Esophagus muscularis mucosa (tissue), 4 donors: Measurements from ENCODE around the gene DCLK2. TPM values are rescaled to one million over a fixed set of nuclear protein-coding genes. Genes with fewer than 3 reads are reported as not detected.

Source experiments
- DNase-seq: peaks from one replicate; pipeline ENCODE4 v3.0.0-alpha.2; 2017; ENCODE audit errors: extremely low spot score
- H3K27ac ChIP-seq, 4 donors: fragments of 200-600 bp; sonication (generic); replicated peaks in 1 of 4; 1 replicate in 3 of 4; 2 replicates in 1 of 4; pipeline ENCODE4 v1.5.1; 2016 to 2019; ENCODE audit warnings: mild to moderate bottlenecking in 1 of 4
- H3K27me3 ChIP-seq, 4 donors: fragments of 200-600 bp; sonication (generic); one replicate each; pipeline versions ENCODE4 v1.5.1 to v1.6.0; 2016 to 2019
- H3K36me3 ChIP-seq, 4 donors: fragments of 200-600 bp; sonication (generic); one replicate each; pipeline ENCODE4 v1.5.1; 2016 to 2019
- H3K4me1 ChIP-seq, 4 donors: fragments of 200-600 bp; sonication (generic); one replicate each; pipeline ENCODE4 v1.5.1; 2016 to 2019
- H3K4me3 ChIP-seq, 4 donors: fragments of 200-600 bp; sonication (generic); 1 replicate in 2 of 4; 2 replicates in 2 of 4; pipeline ENCODE4 v1.5.1; 2016 to 2019; ENCODE audit warnings: mild to moderate bottlenecking in 4 of 4, moderate library complexity in 1 of 4
- H3K9me3 ChIP-seq, 4 donors: fragments of 200-600 bp; sonication (generic); 1 replicate in 3 of 4; 2 replicates in 1 of 4; pipeline ENCODE4 v1.5.1; 2016 to 2019
- CTCF ChIP-seq, 3 experiments: fragments of 200-600 bp in 2 of 3; fragments of 450-650 bp in 1 of 3; sonication (generic) in 2 of 3; IDR thresholded peaks; one replicate each; pipeline ENCODE4 v1.5.1; 2017 to 2019; ENCODE audit warnings: antibody characterized with exemption in 3 of 3, mild to moderate bottlenecking in 2 of 3, moderate library complexity in 1 of 3
- EP300 ChIP-seq: sonication (generic); formaldehyde crosslinking; IDR thresholded peaks from one replicate; pipeline ENCODE4 v1.6.1; 2017; ENCODE audit warnings: antibody characterized with exemption
- POLR2A ChIP-seq: fragments of 450-650 bp; IDR thresholded peaks from one replicate; pipeline ENCODE4 v1.6.1; 2017; ENCODE audit warnings: antibody characterized with exemption, moderate library complexity, mild to moderate bottlenecking, low read depth
- POLR2AphosphoS5 ChIP-seq, 2 donors: sonication (generic); formaldehyde crosslinking; IDR thresholded peaks; one replicate each; pipeline ENCODE4 v1.6.1; 2017; ENCODE audit warnings: antibody characterized with exemption in 2 of 2
- WGBS: methylation state at CpG from one replicate; pipeline ENCODE4 v1.1.5; 2018; 5-methylcytosine and 5-hydroxymethylcytosine counted together
- intact Hi-C: fragments of 100-400 bp; cut with DNase I; formaldehyde crosslinking; loops from one replicate; pipeline ENCODE4 v1.15.1; 2023
- total RNA-seq, 4 donors: library from RNA; depleted of rRNA; stranded (reverse); fragments of >200 nt; gene quantifications; one replicate each; pipeline versions ENCODE4 v1.1.0 to v1.2.1, GENCODE V29; 2016

The DCLK2 gene
- total RNA-seq, 4 donors from 2014 or later: 15.4 to 29.3 (median 19.3) TPM

- peak; percentile 70 for DNase-seq
- H3K4me3 ChIP-seq: no peak overlapping the region
- H3K27me3 ChIP-seq: no peaks in the 10 kb centered on the region
- 80% methylated on average over 1 of the region's 4 CpGs for WGBS
- H3K36me3 ChIP-seq: peaks cover 4 to 64% (median 48%) of the 10 kb centered on the region in 4 donors
- H3K9me3 ChIP-seq: no peaks in the 10 kb centered on the region
- intact Hi-C loops: no loop called here
- no peak overlapping the region for H3K27ac ChIP-seq
- TF ChIP-seq POLR2AphosphoS5 (IDR thresholded peaks at IDR 0.05) (no peak), EP300 (no peak), CTCF (IDR thresholded peaks at IDR 0.05) (no peak), POLR2A (no peak)
- peaks cover 0 to 25% (median 15%) of the 10 kb centered on the region in 4 donors for H3K4me1 ChIP-seq
Measured at GRCh38 chr4:150250998-150251651, 172.9 kb downstream of the DCLK2 start.

GRCh38 chr4:150251752-150252190 is 173.5 kb downstream of the DCLK2 start:
- DNase-seq: peak; percentile 82
- Histone ChIP-seq H3K4me3 (no peak overlapping the region), H3K27ac (peak overlapping the region in 1 of 4 donors; percentile 18), H3K4me1 (peaks cover 0 to 27% (median 16%) of the 10 kb centered on the region in 4 donors), H3K27me3 (no peaks in the 10 kb centered on the region), H3K36me3 (peaks cover 4 to 71% (median 52%) of the 10 kb centered on the region in 4 donors), H3K9me3 (no peaks in the 10 kb centered on the region)
- 58% methylated on average over 7 of the region's 7 CpGs for WGBS
- TF ChIP-seq POLR2AphosphoS5 (IDR thresholded peaks at IDR 0.05): no peak
- TF ChIP-seq EP300: no peak
- TF ChIP-seq POLR2A: no peak
- no peak for TF ChIP-seq CTCF (IDR thresholded peaks at IDR 0.05)
- intact Hi-C loops: no loop called here

- 82% methylated on average over 5 of the region's 6 CpGs for WGBS
- Histone ChIP-seq H3K4me3 (no peak overlapping the region), H3K4me1 (peaks cover 0 to 27% (median 16%) of the 10 kb centered on the region in 4 donors), H3K36me3 (peaks cover 4 to 70% (median 53%) of the 10 kb centered on the region in 4 donors), H3K27me3 (no peaks in the 10 kb centered on the region), H3K9me3 (no peaks in the 10 kb centered on the region), H3K27ac (peak overlapping the region in 1 of 4 donors; percentile 18)
- TF ChIP-seq POLR2A (no peak), EP300 (no peak), CTCF (IDR thresholded peaks at IDR 0.05) (no peak), POLR2AphosphoS5 (IDR thresholded peaks at IDR 0.05) (no peak)
- intact Hi-C loops: no loop called here
- DNase-seq: peak; percentile 57
Measured at GRCh38 chr4:150252306-150252705, 174.1 kb downstream of the DCLK2 start.

- H3K4me3 ChIP-seq: no peak overlapping the region
- no peak overlapping the region for H3K27ac ChIP-seq
- H3K4me1 ChIP-seq: peaks cover 0 to 27% (median 16%) of the 10 kb centered on the region in 4 donors
- no peaks in the 10 kb centered on the region for H3K9me3 ChIP-seq
- H3K36me3 ChIP-seq: peaks cover 4 to 66% (median 51%) of the 10 kb centered on the region in 4 donors
- DNase-seq: peak; percentile 53
- no peak for TF ChIP-seq CTCF (IDR thresholded peaks at IDR 0.05)
- TF ChIP-seq EP300: no peak
- TF ChIP-seq POLR2AphosphoS5 (IDR thresholded peaks at IDR 0.05): no peak
- no peak for TF ChIP-seq POLR2A
- no peaks in the 10 kb centered on the region for H3K27me3 ChIP-seq
- intact Hi-C loops: no loop called here
- 88% methylated on average over 6 of the region's 7 CpGs for WGBS
Measured at GRCh38 chr4:150252741-150253140, 174.5 kb downstream of the DCLK2 start.
